HG02610 (cell line): ENCODE results near the gene PLCD1.

Source experiments
- ATAC-seq: cut with Tn5 transposase; IDR thresholded peaks from one replicate; pipeline ENCODE4 v1.9.1; 2021; ENCODE audit warnings: mild to moderate bottlenecking, moderate library complexity; ENCODE audit not compliant: unreplicated experiment

Gene PLCD1

DNA sequence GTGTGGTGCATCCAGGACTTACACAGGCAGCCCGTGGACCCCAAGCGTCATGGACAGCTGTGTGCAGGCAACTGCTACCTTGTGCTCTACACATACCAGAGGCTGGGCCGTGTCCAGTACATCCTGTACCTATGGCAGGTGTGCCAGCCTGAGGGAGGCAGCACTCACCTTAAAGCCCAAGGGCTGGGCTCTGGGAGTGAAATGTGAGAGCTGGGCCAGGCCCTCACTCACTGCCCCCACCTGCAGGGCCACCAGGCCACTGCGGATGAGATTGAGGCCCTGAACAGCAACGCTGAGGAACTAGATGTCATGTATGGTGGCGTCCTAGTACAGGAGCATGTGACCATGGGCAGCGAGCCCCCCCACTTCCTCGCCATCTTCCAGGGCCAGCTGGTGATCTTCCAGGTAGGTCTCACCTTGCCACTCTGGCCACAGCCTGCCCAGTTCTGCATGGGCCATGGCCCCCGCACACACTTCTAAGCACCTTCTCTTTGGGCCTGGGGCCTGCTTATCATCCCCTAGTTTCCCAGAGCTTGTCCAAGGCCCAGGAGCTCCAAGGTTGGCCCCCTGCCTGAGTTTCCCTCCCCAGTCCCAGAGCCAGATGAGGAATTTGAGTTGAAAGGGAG, 27.9 kb downstream of the PLCD1 start:
- ATAC-seq = no peak

DNA sequence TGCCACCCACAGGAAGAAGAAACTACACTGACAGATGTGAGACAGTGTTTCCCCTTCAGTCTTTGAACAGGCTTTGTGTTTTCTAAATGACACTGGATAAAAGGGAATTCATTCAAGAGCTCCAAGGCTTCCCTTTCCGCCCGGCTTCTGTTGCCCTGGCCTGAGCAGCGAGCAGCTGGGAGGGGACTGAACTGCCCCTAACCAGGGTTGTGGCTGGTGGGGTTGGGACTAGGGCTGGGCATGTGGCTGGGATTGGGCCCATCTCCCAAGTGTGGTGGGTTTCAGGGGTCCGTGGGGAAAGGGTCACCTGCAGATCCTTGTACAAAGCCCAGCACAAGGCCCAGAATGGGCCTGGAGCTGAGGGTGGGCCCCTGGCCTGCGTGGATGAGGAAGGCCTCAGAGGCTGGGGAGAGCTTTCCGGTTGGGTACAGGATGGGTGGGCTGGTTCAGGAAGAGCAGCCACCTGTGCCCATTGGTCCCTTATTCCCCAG, 28.4 kb downstream of the PLCD1 start:
- no peak for ATAC-seq

DNA sequence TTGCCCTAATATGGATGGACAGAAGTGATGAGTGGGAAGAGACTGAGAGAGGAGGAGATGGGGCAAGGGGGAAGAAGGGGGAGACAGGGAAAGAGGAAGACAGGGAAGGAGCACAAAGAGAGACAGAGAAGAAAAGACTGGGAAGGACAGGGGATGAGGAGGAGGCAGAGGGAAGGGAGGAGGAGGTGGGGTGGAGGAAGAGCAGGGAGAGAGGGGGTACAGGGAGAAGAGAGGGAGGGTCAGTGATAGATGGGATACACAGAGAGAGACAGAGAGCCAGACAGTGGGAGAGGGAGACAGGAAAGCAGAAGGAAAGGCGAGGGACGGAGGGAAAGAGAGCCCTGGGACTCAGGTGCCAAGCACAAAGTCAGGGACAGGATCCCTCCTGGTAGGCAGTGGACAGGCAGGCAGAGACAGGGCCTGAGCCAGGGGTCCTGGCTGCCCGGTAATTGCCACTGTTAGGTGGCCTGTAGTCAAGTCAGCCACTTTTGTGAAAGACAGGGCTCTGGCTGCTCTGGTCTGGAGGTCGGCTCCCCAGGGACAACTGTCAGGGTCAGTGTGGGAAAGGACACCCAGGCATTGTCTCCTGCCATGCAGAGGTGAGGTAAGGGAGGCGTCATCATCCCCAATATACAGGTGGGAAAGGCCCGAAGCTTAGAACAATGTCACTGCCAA, 29.1 kb downstream of the PLCD1 start:
- no peak for ATAC-seq

GRCh38 chr3:37999836-38000235, 29.6 kb downstream of the PLCD1 start:
- no peak for ATAC-seq

GRCh38 chr3:37997791-37998370, 31.6 kb downstream of the PLCD1 start:
- no peak for ATAC-seq

- ATAC-seq = no peak
These were observed 32.1 kb downstream of the PLCD1 start for GRCh38 chr3:37997342-37997741.

DNA sequence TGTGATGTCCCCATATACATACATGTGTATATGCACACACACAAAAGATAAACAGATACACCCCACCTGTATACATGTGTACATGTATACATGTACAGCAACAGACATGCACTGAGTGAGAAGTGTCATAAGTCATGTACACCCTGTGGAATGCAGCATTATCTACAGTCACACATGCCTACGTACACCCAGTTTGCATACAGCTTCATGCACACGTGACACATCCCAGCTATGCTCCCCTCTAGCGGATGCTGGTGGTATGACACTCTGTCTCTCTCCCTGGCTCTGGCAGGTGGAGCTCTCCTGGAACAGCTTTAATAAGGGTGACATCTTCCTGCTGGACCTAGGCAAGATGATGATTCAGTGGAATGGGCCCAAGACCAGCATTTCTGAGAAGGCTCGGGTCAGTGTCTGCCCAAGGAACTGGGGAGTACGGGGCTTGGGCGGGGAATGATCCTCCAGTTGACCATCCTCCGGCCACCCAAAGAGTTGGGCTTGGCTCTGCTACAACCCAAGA, 32.6 kb downstream of the PLCD1 start:
- peak; percentile 57 for ATAC-seq

- ATAC-seq = no peak
These were observed 33.5 kb downstream of the PLCD1 start for GRCh38 chr3:37995652-37996641.

- ATAC-seq = no peak
These were observed 34.8 kb downstream of the PLCD1 start for GRCh38 chr3:37994639-37994972.

DNA sequence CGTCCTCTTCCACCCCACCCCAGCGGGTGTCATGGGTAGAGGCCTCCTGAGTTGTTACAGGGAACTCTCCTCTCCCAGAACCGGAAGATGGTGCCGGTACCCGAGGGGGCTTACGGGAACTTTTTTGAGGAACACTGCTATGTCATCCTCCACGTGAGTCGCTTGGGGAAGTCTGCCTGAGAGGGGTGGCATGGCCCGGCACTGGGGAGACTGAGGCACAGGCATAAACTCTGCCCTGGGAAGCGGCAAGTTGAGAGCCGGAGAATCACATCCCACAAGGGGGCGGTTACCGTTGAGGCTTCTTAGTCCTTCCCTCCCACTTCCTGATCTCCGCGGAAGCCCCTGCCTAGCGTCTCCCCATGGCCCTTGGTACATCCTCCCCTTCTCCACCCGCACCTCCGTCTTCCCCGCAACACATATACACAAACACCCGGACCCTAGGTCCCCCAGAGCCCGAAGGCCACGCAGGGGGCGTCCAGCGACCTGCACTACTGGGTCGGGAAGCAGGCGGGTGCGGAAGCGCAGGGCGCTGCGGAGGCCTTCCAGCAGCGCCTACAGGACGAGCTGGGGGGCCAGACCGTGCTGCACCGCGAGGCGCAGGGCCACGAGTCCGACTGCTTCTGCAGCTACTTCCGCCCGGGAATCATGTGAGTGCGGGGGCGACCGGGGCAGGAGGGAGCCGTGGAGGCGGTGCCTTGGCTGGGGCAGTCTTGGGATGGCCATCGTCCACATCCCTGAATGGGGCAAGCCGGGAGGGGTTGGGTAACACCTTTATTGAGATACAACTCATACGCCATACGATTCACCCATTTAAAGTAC, 35.4 kb downstream of the PLCD1 start:
- ATAC-seq = peak; percentile 60

DNA sequence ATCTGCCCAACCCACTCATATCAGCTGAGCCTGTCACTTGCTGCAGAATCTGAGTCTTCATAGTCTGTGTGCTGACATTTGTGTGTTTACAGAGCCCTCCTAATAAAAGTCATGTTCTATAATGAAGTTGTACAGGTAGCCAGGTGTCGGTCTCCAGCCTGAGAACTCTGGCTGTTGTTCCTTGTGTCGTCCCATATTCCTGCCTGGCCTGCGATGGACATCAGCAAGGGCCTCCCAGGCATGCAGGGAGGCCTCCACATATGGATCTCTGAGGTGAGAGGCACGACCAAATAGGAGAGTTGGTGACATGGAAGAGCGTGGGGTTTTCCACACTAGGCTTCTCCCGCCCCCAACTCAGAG, 36.0 kb downstream of the PLCD1 start:
- ATAC-seq = no peak

- no peak for ATAC-seq
These were observed 36.4 kb downstream of the PLCD1 start for GRCh38 chr3:37993067-37993455.

DNA sequence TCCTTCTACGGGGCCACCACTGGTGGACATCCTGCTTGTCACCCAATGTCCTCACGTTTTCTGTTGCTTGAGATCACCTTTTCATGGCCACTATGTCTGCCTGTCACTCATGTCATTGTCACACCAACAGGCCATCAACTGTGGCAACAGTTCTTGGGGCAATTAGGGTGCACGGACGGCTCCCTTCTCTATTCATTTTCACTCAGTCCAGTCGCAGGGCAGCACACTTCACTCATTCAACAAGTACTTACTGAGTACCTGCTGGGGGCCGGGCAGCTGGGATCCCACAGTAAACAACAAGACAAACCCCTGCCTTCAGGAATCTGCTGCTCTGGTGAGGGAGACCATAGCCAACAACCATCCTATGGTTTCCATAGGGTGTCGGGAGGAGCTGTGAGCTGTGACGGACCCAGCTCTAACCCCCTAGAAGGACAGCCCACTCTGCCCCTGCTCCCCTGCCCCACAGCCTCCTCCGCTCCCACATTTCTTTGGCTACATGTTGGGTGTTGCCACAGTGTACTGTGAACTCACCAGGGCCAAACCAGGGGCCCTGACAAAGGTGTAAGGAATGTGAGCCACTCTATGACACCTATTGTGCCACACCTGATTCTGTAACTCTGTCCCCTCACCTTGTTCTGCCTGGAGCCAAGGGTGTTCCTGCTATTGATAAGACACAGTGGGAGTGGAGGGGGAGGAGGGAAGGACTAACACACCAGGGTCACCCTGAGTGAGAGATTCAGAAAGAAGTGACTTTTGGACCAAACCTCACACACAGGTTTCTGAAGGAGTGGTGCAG, 37.0 kb downstream of the PLCD1 start:
- ATAC-seq = no peak

DNA sequence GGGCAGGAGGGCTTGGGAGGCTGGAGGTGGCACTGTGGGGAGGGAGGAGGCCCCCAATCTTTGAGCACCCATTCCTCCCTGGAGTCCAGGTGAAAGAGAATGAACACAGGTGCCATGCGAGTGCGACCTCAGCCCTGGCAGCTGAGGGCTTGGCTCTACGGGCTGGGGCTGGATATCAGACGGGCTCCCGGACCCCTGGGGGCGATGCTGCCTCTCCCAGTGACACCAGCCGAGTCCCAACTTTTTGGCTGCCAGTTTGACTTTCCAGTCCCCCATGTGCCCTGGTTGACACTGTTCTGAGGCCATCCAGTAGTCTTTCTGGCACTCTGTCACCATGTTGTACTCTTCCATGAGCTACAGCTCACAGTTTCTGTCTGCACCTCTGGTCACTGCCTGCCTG, 37.6 kb downstream of the PLCD1 start:
- no peak for ATAC-seq

DNA sequence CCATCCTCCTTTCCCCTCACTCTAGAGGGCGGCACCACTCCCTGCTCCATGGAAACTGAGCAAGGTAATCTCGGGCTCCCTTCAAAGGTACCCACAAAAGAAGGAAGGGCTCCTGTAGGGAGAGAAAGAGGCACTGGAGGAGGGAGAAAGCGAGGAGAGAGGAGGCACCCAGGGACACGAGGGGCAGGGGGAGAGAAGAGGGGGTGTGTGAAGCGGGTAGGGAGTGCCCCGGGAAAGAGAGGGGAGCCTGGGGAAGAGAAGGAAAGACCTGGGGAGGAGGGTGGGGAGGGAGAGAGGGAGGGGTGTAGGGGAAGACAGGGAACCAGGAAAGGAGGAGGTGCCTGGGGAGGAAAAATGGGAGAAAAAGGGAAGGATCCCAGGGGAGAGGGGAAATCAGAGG, 38.3 kb downstream of the PLCD1 start:
- ATAC-seq = no peak

GRCh38 chr3:37990527-37990926, 38.9 kb downstream of the PLCD1 start, which contains the start of gene VILL:
VILL (plus strand) TSS chr3:37990786; CDS start chr3:37993673, 2,887 bp downstream.
- no peak for ATAC-seq

DNA sequence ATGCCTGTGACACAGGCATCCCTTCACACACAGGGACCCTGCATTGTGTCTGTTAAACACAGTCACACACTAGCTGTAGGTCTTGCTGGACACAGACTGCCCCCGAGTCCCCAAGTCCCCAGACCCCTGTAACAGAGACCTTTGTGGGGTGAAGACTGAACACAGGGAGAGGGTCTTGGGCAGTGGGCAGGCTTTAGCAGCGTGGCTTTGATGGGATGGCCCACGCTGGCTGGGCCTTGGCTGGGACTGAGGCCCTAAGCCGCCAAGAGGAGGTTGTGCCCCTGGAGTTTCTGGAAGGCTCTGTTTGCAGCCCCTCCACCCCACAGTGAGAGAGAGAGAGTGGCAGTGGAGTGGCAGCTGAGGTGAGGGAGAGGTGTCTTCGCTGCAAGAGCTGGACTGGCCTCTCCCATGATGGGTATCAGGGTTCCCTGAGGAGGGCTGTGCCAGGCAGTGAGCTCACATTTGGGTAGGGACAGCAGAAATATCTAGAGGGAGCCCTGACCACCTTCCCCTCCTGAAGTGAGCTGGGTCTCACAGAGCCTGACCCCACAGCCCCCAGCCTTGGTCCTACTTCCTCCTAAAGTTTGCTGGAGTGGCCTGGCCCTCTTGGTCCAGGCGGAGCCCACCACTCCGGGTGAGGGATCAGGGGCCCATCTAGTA, 39.5 kb downstream of the PLCD1 start:
- ATAC-seq = no peak

DNA sequence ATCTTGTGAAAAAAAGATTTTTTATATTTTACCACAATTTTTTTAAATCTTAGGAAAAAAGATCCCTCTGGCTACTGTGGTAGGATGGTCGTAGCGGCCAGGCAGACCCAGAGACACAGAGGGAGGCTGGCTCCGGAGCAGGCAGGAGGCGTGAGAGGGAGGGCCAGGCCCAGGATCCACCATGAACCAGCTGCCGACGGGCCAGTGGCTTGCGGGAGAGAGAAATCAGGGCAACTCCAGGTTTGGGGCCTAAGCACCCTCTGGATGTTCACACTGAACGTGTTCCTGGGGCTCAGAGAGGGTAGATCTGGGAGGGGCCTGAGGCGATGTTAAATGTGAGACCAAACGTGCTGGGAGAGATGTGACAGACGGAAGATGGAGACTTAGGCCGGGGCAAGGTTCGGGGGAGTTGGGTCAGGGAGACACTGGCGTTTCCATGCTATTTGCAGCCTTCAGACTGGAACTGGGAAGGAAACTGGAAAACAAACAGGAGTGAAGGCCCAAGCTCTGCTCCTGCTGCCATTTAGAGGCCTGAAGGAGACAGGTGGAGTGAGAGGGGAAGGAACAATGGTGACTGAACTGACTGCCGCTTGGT, 40.4 kb downstream of the PLCD1 start:
- no peak for ATAC-seq
